LNCaP clone FGC (cell line): ENCODE results near the gene CELF4.
A peak's percentile ranks its signal among the peaks of the same experiment; 100 is the strongest.

ENCODE experiments used
- DNase-seq: peaks from one replicate; pipeline ENCODE4 v3.0.0-alpha.2; 2011; ENCODE audit warnings: low read depth
- H3K4me3 ChIP-seq: 2 replicates; pipeline ENCODE4 v1.5.1; 2011; ENCODE audit warnings: mild to moderate bottlenecking, low read depth, low read length, control low read depth
- CTCF ChIP-seq: IDR thresholded peaks from 2 replicates; pipeline ENCODE4 v1.5.1; 2012; ENCODE audit warnings: mild to moderate bottlenecking; ENCODE audit not compliant: control insufficient read depth, insufficient read depth; ENCODE audit errors: extremely low read depth

The CELF4 gene

DNA sequence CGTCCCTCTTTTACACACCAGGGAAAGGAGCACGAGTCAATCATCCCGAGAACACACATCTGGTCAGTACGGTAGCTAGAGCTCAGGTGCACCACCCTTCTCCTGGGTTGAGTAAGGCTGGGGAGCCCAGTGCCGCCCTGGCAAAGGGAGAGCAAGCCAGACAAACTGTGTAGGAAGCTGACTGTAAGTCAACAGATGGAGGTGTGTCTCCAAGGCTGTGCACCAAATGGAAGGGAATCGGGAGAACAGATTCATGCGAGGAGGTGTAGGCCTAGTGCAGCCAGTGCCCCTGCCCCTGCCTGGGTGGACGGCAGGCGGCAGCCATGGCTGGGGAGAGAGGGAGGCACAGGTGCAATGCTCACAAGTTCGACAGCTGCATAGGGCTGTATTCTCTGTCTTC, 65.7 kb downstream of the CELF4 start:
- TF ChIP-seq CTCF: no peak
- no peak for DNase-seq
- no peak overlapping the region for H3K4me3 ChIP-seq

GRCh38 chr18:37499044-37499443, 66.6 kb downstream of the CELF4 start:
- no peak for DNase-seq
- no peak overlapping the region for H3K4me3 ChIP-seq
- TF ChIP-seq CTCF: no peak

- H3K4me3 ChIP-seq: no peak overlapping the region
- DNase-seq: no peak
- TF ChIP-seq CTCF: no peak
Observed at GRCh38 chr18:37497853-37498518, 67.6 kb downstream of the CELF4 start.

- H3K4me3 ChIP-seq: no peak overlapping the region
- 0 out of 2 replicates have a peak, but pooled peaks have one; percentile 7 for TF ChIP-seq CTCF
Observed at GRCh38 chr18:37496568-37496967, 69.0 kb downstream of the CELF4 start.

GRCh38 chr18:37495354-37495753, 70.2 kb downstream of the CELF4 start:
- no peak overlapping the region for H3K4me3 ChIP-seq
- TF ChIP-seq CTCF: no peak
- DNase-seq: no peak

More at GRCh38 chr18:37496568-37496967, 69.0 kb downstream of the CELF4 start:
- no peak for DNase-seq

GRCh38 chr18:37494406-37494805, 71.2 kb downstream of the CELF4 start:
- H3K4me3 ChIP-seq: no peak overlapping the region
- TF ChIP-seq CTCF: no peak
- no peak for DNase-seq

DNA sequence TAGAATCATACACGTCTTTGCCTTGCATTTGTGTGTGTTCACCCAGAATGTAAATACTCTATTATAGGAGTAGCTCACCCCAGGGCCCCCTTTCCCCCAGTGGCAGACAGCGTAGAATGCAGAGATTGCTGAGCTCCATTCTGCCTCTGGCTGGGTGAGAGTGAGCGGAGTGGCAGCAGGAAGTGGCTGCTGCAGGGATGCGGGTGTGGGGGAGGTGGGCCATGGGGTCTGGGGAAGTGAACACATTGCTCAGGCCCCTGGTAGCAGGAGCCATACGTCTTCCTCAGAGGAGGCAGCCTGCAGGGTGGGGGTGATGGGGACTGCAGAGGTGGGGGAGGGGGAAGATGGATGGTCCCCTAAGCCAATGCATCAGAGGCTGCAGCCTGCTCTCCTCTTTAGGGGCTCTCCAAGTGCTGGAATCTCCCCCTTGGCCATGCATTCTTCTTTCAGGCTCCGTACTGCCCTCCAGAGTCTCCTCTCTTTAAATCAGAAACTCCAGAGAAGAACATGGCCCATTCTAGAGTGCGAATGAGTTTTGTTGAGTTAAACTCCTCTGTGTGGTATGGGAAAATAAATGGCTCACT, 72.2 kb downstream of the CELF4 start:
- no peak for TF ChIP-seq CTCF
- no peak for DNase-seq
- no peak overlapping the region for H3K4me3 ChIP-seq
